ENCODE results near the gene CATSPER3. TPM values are rescaled to one million over a fixed set of nuclear protein-coding genes. Genes with fewer than 3 reads are reported as not detected.
"Not testable (repeated sequence)": the region's sequence is repeated elsewhere in the genome, so short reads cannot be mapped to it uniquely, and the experiment has no call there.

The CATSPER3 gene
- total and polyA plus RNA-seq, 7 donors = 0.57 to 1.4 (median 1.2) TPM; not detected in 4

DNA sequence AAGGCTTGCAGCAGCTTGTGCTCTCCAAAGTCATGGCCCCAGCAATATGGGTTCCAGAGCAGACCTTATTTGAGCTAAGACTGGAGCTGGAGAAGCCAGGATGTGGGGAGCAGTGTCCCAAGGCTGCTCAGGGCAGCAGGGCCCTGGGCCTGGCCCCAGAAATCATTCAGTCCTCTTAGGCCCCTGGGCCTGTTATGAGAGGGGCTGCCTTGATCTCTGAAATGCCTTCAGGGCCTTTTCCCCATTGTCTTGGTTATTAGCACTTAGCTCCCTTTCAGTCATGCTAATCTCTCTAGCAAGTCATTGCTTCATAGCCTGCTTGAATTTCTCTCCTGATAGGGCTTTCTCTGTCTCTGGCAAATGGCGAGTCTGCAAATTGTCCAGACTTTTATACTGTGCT, 9.1 kb downstream of the CATSPER3 start:
- 95 to 99% methylated on average over 1 of the region's 1 CpG for WGBS, 2 donors
- intact Hi-C loops (cut with DNase I) = no loop called here
- no peak overlapping the region for H3K4me3 ChIP-seq
- no peak overlapping the region for H3K27ac ChIP-seq
- H3K4me1 ChIP-seq = no peaks in the 10 kb centered on the region
- H3K27me3 ChIP-seq = no peaks in the 10 kb centered on the region
- no peak for DNase-seq
- H3K9me3 ChIP-seq = peaks cover 0 to 4% (median 1%) of the 10 kb centered on the region in 4 donors
- TF ChIP-seq POLR2A (IDR thresholded peaks at IDR 0.05) (no peak), EP300 (IDR thresholded peaks at IDR 0.05) (no peak), POLR2AphosphoS5 (IDR thresholded peaks at IDR 0.05) (no peak)
- TF ChIP-seq, protein P1, sequence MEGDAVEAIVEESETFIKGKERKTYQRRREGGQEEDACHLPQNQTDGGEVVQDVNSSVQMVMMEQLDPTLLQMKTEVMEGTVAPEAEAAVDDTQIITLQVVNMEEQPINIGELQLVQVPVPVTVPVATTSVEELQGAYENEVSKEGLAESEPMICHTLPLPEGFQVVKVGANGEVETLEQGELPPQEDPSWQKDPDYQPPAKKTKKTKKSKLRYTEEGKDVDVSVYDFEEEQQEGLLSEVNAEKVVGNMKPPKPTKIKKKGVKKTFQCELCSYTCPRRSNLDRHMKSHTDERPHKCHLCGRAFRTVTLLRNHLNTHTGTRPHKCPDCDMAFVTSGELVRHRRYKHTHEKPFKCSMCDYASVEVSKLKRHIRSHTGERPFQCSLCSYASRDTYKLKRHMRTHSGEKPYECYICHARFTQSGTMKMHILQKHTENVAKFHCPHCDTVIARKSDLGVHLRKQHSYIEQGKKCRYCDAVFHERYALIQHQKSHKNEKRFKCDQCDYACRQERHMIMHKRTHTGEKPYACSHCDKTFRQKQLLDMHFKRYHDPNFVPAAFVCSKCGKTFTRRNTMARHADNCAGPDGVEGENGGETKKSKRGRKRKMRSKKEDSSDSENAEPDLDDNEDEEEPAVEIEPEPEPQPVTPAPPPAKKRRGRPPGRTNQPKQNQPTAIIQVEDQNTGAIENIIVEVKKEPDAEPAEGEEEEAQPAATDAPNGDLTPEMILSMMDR (IDR thresholded peaks at IDR 0.05) = no peak
- H3K36me3 ChIP-seq = no peaks in the 10 kb centered on the region

DNA sequence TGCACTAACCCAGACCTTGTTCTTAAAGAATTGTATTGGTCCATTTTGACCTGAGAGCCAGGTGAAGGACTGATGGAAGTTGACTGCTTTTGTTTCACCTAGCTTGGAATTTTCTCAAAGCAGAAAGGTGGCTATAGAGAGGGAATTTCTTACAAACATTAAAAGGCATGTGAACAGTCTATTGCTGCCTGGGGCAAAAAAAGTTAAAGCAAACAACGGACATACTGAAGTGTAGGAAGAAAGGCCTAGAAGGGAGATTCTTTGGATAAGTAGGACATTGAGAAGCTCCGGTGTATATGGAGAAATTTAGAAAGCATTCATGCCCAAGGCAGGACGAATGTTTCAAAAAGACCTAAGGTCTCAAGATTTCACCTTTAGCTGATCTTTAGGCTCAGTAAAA, 11.7 kb downstream of the CATSPER3 start:
- H3K9me3 ChIP-seq = peaks cover 0 to 15% (median 7%) of the 10 kb centered on the region in 4 donors
- H3K4me1 ChIP-seq = no peaks in the 10 kb centered on the region
- intact Hi-C loops (cut with DNase I) = no loop called here
- DNase-seq = no peak
- H3K27me3 ChIP-seq = no peaks in the 10 kb centered on the region
- H3K27ac ChIP-seq = no peak overlapping the region
- H3K4me3 ChIP-seq = no peak overlapping the region
- TF ChIP-seq POLR2AphosphoS5 (IDR thresholded peaks at IDR 0.05) = no peak
- no peak for TF ChIP-seq POLR2A (IDR thresholded peaks at IDR 0.05)
- TF ChIP-seq EP300 (IDR thresholded peaks at IDR 0.05) = no peak
- TF ChIP-seq, protein P1 (IDR thresholded peaks at IDR 0.05) = no peak
- H3K36me3 ChIP-seq = no peaks in the 10 kb centered on the region
- WGBS, 2 donors = 93 to 94% methylated on average over 3 of the region's 3 CpGs

DNA sequence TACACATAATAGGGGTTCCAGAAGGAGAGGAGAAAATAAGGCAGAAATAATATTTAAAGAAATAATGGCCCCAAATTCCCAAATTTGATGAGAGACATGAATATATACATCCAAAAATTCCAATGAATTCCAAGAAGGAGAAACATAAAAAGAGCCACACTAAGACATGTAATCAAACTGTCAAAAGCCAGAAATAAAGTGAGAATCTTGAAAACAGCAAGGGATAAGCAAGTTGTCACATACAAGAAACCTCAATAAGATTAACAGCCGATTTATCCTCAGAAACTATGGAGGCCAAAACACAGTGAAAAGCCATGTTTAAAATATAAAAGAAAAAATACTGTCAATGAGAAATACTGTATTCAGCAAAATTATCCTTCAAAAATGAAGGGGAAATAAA, 14.5 kb downstream of the CATSPER3 start:
- H3K36me3 ChIP-seq = no peaks in the 10 kb centered on the region
- H3K9me3 ChIP-seq = peaks cover 0 to 15% (median 7%) of the 10 kb centered on the region in 4 donors
- no peak for DNase-seq
- H3K27me3 ChIP-seq = no peaks in the 10 kb centered on the region
- no peak overlapping the region for H3K27ac ChIP-seq
- intact Hi-C loops (cut with DNase I) = no loop called here
- 94 to 97% methylated on average over 1 of the region's 1 CpG for WGBS, 2 donors
- no peak overlapping the region for H3K4me3 ChIP-seq
- no peaks in the 10 kb centered on the region for H3K4me1 ChIP-seq
- TF ChIP-seq, protein P1 (IDR thresholded peaks at IDR 0.05) = no peak
- TF ChIP-seq POLR2A (IDR thresholded peaks at IDR 0.05) = no peak
- TF ChIP-seq EP300 (IDR thresholded peaks at IDR 0.05) = no peak
- no peak for TF ChIP-seq POLR2AphosphoS5 (IDR thresholded peaks at IDR 0.05)

DNA sequence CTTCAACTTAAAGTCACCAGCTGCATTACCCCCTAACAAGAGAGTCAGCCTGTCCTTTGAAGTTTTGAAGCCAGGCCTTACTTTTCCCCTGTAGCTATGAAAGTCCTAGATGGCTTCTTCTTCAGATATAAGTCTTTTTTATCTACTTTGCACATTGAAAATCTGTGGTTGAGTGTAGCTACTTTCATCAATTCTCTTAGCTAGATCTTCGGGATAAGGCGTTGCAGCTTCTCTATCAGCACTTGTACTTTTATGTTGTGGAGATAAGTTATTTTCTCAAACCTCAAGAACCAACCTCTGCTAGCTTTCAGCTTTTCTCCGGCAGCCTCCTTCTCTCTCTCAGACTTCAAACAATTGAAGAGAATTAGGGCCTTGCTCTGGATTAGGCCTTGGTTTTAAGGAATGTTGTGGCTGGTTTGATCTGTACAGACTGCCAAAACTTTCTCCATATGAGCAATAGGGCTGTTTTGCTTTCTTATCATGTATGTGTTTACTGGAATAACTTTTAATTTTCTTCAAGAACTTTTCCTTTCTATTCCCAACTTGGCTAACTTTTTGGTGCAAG, 21.6 kb downstream of the CATSPER3 start:
- no peaks in the 10 kb centered on the region for H3K27me3 ChIP-seq
- no peak for DNase-seq
- WGBS, 2 donors = 73 to 96% methylated on average over 3 of the region's 3 CpGs
- no peak overlapping the region for H3K27ac ChIP-seq
- H3K4me3 ChIP-seq = no peak overlapping the region
- no peaks in the 10 kb centered on the region for H3K9me3 ChIP-seq
- intact Hi-C loops (cut with DNase I) = no loop called here
- H3K4me1 ChIP-seq = peaks cover 0 to 10% (median 4%) of the 10 kb centered on the region in 4 donors
- no peaks in the 10 kb centered on the region for H3K36me3 ChIP-seq
- TF ChIP-seq EP300 (IDR thresholded peaks at IDR 0.05) (no peak), POLR2AphosphoS5 (IDR thresholded peaks at IDR 0.05) (no peak), POLR2A (IDR thresholded peaks at IDR 0.05) (no peak)
- TF ChIP-seq, protein P1 (IDR thresholded peaks at IDR 0.05) = no peak

DNA sequence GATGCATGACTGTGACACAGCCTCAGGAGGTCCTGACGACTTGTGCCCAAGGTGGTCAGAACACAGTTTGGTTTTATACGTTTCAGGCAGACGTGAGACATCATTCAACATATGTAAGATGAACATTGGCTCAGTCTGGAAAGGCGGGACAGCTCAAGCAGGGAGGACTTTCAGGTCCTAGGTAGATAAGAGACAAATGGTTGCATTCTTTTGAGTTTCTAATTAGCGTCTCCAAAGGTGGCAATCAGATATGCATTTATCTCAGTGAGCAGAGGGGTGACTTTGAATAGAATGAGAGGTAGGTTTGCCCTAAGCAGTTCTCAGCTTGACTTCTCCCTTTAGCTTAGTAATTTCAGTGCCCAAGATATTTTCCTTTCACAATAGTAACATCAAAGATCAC, 22.5 kb downstream of the CATSPER3 start:
- H3K36me3 ChIP-seq; H3K4me3 ChIP-seq; H3K27ac ChIP-seq; H3K27me3 ChIP-seq; DNase-seq; H3K9me3 ChIP-seq; intact Hi-C loops (cut with DNase I): not testable (repeated sequence)
- H3K4me1 ChIP-seq = peaks cover 0 to 10% (median 4%) of the 10 kb centered on the region in 4 donors
- WGBS, 2 donors = 84 to 93% methylated on average over 5 of the region's 5 CpGs
